22Rv1 (cell line): Measurements from ENCODE around the gene WNT7A.

Source experiments
- ZFX ChIP-seq: fragments of 450-650 bp; IDR thresholded peaks from 2 replicates; pipeline ENCODE4 v1.6.1; 2017; ENCODE audit warnings: antibody characterized with exemption, borderline replicate concordance
- TF ChIP-seq, protein P1 (sequence below): fragments of 450-650 bp; IDR thresholded peaks from 2 replicates; pipeline ENCODE4 v1.5.1; 2017; ENCODE audit warnings: mild to moderate bottlenecking

DNA sequence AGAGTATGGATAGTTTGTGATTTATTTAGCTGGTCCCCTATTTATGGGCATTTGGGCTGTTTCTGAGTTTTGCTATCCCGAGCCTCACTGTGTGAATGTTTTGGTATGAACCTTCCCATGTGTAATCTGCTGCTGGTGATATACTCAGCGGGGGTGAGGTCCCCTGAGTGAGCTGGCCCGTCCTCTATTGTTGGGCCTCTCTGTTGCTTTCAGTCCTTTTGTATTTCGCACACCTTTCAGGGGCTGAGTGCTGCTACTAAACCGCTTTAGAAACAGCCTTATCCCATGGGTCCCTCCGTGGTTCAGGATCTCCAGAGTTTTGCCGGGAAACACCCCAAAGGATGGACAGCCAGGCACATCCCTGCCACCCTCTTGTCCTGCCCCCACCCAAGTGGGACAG lies 94.5 kb downstream of the WNT7A start:
- TF ChIP-seq, protein P1, sequence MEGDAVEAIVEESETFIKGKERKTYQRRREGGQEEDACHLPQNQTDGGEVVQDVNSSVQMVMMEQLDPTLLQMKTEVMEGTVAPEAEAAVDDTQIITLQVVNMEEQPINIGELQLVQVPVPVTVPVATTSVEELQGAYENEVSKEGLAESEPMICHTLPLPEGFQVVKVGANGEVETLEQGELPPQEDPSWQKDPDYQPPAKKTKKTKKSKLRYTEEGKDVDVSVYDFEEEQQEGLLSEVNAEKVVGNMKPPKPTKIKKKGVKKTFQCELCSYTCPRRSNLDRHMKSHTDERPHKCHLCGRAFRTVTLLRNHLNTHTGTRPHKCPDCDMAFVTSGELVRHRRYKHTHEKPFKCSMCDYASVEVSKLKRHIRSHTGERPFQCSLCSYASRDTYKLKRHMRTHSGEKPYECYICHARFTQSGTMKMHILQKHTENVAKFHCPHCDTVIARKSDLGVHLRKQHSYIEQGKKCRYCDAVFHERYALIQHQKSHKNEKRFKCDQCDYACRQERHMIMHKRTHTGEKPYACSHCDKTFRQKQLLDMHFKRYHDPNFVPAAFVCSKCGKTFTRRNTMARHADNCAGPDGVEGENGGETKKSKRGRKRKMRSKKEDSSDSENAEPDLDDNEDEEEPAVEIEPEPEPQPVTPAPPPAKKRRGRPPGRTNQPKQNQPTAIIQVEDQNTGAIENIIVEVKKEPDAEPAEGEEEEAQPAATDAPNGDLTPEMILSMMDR = no peak
- no peak for TF ChIP-seq ZFX
